ENCODE measurements around the gene RALGPS1. TPM values are rescaled to one million over a fixed set of nuclear protein-coding genes. Genes with fewer than 3 reads are reported as not detected.
A peak's percentile ranks its signal among the peaks of the same experiment; 100 is the strongest.

Gene RALGPS1
- polyA plus RNA-seq, 4 donors, result 16.6 to 53.3 (median 26.8) TPM

DNA sequence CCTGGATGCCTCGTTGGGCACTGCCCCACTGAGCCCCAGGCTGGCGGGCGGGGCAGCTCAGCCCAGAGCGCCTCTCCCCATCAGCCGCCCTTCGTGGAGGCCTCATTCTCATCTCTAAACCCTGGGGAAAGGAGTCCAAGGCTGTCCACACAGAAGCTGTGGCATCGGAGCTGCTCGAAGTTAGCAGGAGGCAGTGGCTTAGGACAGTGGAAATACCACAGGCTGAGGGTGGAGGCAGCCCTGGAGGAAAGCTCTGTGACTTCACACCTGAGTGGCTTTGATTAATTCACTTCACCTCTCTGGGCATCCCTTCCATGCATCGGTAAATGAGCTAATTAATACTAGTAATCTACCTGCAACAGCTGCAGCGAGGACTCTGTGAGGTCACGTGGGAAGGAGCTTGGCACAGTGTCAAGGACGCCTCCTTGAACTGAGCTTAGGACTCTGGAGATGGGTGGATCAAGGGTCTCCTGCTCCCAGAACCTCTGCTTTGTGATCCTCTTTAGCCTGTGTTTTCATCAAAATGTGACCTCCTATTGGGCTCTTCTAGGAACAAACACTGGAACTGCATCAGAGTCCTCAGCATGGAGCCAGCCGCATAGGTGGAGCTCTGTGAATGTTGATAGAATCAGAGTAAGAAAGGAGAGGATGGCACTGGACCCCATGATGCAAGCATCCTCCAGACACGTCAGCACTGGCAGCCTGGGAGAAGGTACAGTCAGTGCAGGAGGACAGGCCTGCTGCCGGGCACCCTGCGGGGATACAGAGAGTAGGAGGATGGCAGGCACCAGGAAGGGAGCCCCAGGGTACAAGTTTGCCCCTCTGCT, 208.7 kb downstream of the RALGPS1 start:
- H3K4me3 ChIP-seq (ENCODE audit: low read depth in 1 of 3, low read length in 3 of 3), result no peak overlapping the region
- no peak for FAIRE-seq
- H3K27ac ChIP-seq (ENCODE audit: low read depth in 1 of 3, low read length in 2 of 3), result peak overlapping the region in 2 of 3 donors; percentile 67
- H3K36me3 ChIP-seq (ENCODE audit: control insufficient read depth in 3 of 3, insufficient read depth in 2 of 3, low read depth in 1 of 3, low read length in 3 of 3), result peaks cover 0 to 44% (median 2%) of the 10 kb centered on the region in 3 donors
- WGBS, 3 donors, result 35 to 39% (median 37%) methylated on average over 16 of the region's 16 CpGs
- no peaks in the 10 kb centered on the region for H3K27me3 ChIP-seq (ENCODE audit: control insufficient read depth in 3 of 3, insufficient read depth in 3 of 3, low read length in 3 of 3)
- peaks cover 0 to 19% (median 3%) of the 10 kb centered on the region in 3 donors for H3K4me1 ChIP-seq (ENCODE audit: control insufficient read depth in 3 of 3, insufficient read depth in 2 of 3, low read depth in 1 of 3, low read length in 2 of 3)
- H3K9me3 ChIP-seq (ENCODE audit: control insufficient read depth in 2 of 2, insufficient read depth in 1 of 2, low read depth in 1 of 2, low read length in 1 of 2), result no peaks in the 10 kb centered on the region
- DNase-seq, result peak; percentile 31 to 64

- Histone ChIP-seq H3K27ac (ENCODE audit: low read depth in 1 of 3, low read length in 2 of 3) (no peak overlapping the region), H3K9me3 (ENCODE audit: control insufficient read depth in 2 of 2, insufficient read depth in 1 of 2, low read depth in 1 of 2, low read length in 1 of 2) (no peaks in the 10 kb centered on the region), H3K27me3 (ENCODE audit: control insufficient read depth in 3 of 3, insufficient read depth in 3 of 3, low read length in 3 of 3) (no peaks in the 10 kb centered on the region), H3K4me3 (ENCODE audit: low read depth in 1 of 3, low read length in 3 of 3) (no peak overlapping the region), H3K4me1 (ENCODE audit: control insufficient read depth in 3 of 3, insufficient read depth in 2 of 3, low read depth in 1 of 3, low read length in 2 of 3) (peaks cover 0 to 23% (median 3%) of the 10 kb centered on the region in 3 donors), H3K36me3 (ENCODE audit: control insufficient read depth in 3 of 3, insufficient read depth in 2 of 3, low read depth in 1 of 3, low read length in 3 of 3) (peaks cover 0 to 35% (median under 1%) of the 10 kb centered on the region in 3 donors)
- FAIRE-seq, result no peak
- DNase-seq, result no peak
- 90 to 97% (median 97%) methylated on average over 7 of the region's 7 CpGs for WGBS, 3 donors
Observed at GRCh38 chr9:127124111-127124531, 209.5 kb downstream of the RALGPS1 start.

DNA sequence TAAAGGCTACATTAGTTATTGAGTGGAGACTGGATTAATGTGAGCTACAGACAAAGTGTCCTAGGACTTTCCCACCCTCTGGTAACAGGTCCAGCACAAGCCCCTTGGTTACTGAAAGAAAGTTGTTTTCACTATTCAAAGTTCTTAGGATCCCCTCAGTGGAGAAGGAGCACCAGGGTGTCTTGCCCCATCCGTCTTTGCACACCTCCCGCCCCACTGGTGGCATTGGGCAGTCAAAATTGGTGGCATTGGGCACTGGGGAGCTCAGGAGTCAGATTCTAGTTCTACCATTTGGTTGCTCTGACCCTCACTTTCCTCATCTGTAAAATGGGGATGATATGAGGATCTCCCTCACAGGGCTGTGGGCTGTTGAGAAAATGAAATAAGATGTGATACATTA, 210.2 kb downstream of the RALGPS1 start:
- Histone ChIP-seq H3K4me1 (ENCODE audit: control insufficient read depth in 3 of 3, insufficient read depth in 2 of 3, low read depth in 1 of 3, low read length in 2 of 3) (peaks cover 0 to 30% (median 3%) of the 10 kb centered on the region in 3 donors), H3K9me3 (ENCODE audit: control insufficient read depth in 2 of 2, insufficient read depth in 1 of 2, low read depth in 1 of 2, low read length in 1 of 2) (no peaks in the 10 kb centered on the region), H3K4me3 (ENCODE audit: low read depth in 1 of 3, low read length in 3 of 3) (no peak overlapping the region), H3K27ac (ENCODE audit: low read depth in 1 of 3, low read length in 2 of 3) (no peak overlapping the region), H3K36me3 (ENCODE audit: control insufficient read depth in 3 of 3, insufficient read depth in 2 of 3, low read depth in 1 of 3, low read length in 3 of 3) (peaks cover 0 to 33% (median 0%) of the 10 kb centered on the region in 3 donors), H3K27me3 (ENCODE audit: control insufficient read depth in 3 of 3, insufficient read depth in 3 of 3, low read length in 3 of 3) (no peaks in the 10 kb centered on the region)
- no peak for FAIRE-seq
- DNase-seq, result no peak
- WGBS, 3 donors, result 93 to 100% (median 98%) methylated on average over 2 of the region's 2 CpGs

DNA sequence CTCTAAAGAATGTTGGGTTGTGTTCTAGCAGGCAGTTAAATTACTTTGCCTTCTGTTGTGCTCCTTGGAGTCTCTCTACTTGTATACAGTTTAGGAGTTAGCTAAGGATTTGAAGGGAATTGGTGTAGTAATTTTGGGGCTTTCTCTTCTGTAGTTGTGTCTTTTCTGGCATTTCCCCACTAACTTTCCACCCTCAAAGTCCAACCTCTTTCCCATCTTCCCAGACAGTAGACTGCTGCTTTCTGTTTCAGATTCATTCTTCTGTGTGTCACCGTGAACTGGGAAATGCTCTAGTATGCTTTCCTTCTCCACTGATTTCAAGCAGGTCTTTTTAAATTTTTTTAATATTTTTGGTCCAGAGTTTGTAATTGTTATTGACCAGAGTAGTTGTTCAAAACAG, 212.4 kb downstream of the RALGPS1 start:
- FAIRE-seq (no peak), DNase-seq (peak in 1 of 2 donors; percentile 12)
- Histone ChIP-seq H3K27ac (ENCODE audit: low read depth in 1 of 3, low read length in 2 of 3) (no peak overlapping the region), H3K36me3 (ENCODE audit: control insufficient read depth in 3 of 3, insufficient read depth in 2 of 3, low read depth in 1 of 3, low read length in 3 of 3) (peaks cover 0 to 29% (median 0%) of the 10 kb centered on the region in 3 donors), H3K4me1 (ENCODE audit: control insufficient read depth in 3 of 3, insufficient read depth in 2 of 3, low read depth in 1 of 3, low read length in 2 of 3) (peaks cover 0 to 25% (median 3%) of the 10 kb centered on the region in 3 donors), H3K4me3 (ENCODE audit: low read depth in 1 of 3, low read length in 3 of 3) (no peak overlapping the region), H3K9me3 (ENCODE audit: control insufficient read depth in 2 of 2, insufficient read depth in 1 of 2, low read depth in 1 of 2, low read length in 1 of 2) (no peaks in the 10 kb centered on the region), H3K27me3 (ENCODE audit: control insufficient read depth in 3 of 3, insufficient read depth in 3 of 3, low read length in 3 of 3) (no peaks in the 10 kb centered on the region)
- WGBS, 3 donors, result 30 to 68% (median 40%) methylated on average over 1 of the region's 1 CpG

- peaks cover 0 to 20% (median 0%) of the 10 kb centered on the region in 3 donors for H3K4me1 ChIP-seq (ENCODE audit: control insufficient read depth in 3 of 3, insufficient read depth in 2 of 3, low read depth in 1 of 3, low read length in 2 of 3)
- no peak for FAIRE-seq
Observed at GRCh38 chr9:127128341-127129072, 213.9 kb downstream of the RALGPS1 start.

GRCh38 chr9:127129073-127129717, 214.6 kb downstream of the RALGPS1 start:
- H3K27ac ChIP-seq (ENCODE audit: low read depth in 1 of 3, low read length in 2 of 3), result peak overlapping the region in 1 of 3 donors; percentile 36
- no peak overlapping the region for H3K4me3 ChIP-seq (ENCODE audit: low read depth in 1 of 3, low read length in 3 of 3)
- peaks cover 0 to 22% (median 0%) of the 10 kb centered on the region in 3 donors for H3K4me1 ChIP-seq (ENCODE audit: control insufficient read depth in 3 of 3, insufficient read depth in 2 of 3, low read depth in 1 of 3, low read length in 2 of 3)
- peaks cover 0 to 32% (median 0%) of the 10 kb centered on the region in 3 donors for H3K36me3 ChIP-seq (ENCODE audit: control insufficient read depth in 3 of 3, insufficient read depth in 2 of 3, low read depth in 1 of 3, low read length in 3 of 3)
- H3K27me3 ChIP-seq (ENCODE audit: control insufficient read depth in 3 of 3, insufficient read depth in 3 of 3, low read length in 3 of 3), result no peaks in the 10 kb centered on the region
- no peak for DNase-seq
- no peaks in the 10 kb centered on the region for H3K9me3 ChIP-seq (ENCODE audit: control insufficient read depth in 2 of 2, insufficient read depth in 1 of 2, low read depth in 1 of 2, low read length in 1 of 2)
- WGBS, 3 donors, result 71 to 75% (median 72%) methylated on average over 5 of the region's 5 CpGs
- no peak for FAIRE-seq

More at GRCh38 chr9:127128341-127129072, 213.9 kb downstream of the RALGPS1 start:
- no peak for DNase-seq
- 74 to 83% (median 83%) methylated on average over 9 of the region's 9 CpGs for WGBS, 3 donors
- Histone ChIP-seq H3K27ac (ENCODE audit: low read depth in 1 of 3, low read length in 2 of 3) (peak overlapping the region in 1 of 3 donors; percentile 6), H3K36me3 (ENCODE audit: control insufficient read depth in 3 of 3, insufficient read depth in 2 of 3, low read depth in 1 of 3, low read length in 3 of 3) (peaks cover 0 to 32% (median 0%) of the 10 kb centered on the region in 3 donors), H3K9me3 (ENCODE audit: control insufficient read depth in 2 of 2, insufficient read depth in 1 of 2, low read depth in 1 of 2, low read length in 1 of 2) (no peaks in the 10 kb centered on the region), H3K4me3 (ENCODE audit: low read depth in 1 of 3, low read length in 3 of 3) (no peak overlapping the region), H3K27me3 (ENCODE audit: control insufficient read depth in 3 of 3, insufficient read depth in 3 of 3, low read length in 3 of 3) (no peaks in the 10 kb centered on the region)

- DNase-seq, result no peak
- H3K4me3 ChIP-seq (ENCODE audit: low read depth in 1 of 3, low read length in 3 of 3), result no peak overlapping the region
- H3K27ac ChIP-seq (ENCODE audit: low read depth in 1 of 3, low read length in 2 of 3), result peak overlapping the region in 1 of 3 donors; percentile 36
- H3K36me3 ChIP-seq (ENCODE audit: control insufficient read depth in 3 of 3, insufficient read depth in 2 of 3, low read depth in 1 of 3, low read length in 3 of 3), result peaks cover 0 to 31% (median 0%) of the 10 kb centered on the region in 3 donors
- H3K4me1 ChIP-seq (ENCODE audit: control insufficient read depth in 3 of 3, insufficient read depth in 2 of 3, low read depth in 1 of 3, low read length in 2 of 3), result peaks cover 0 to 22% (median 0%) of the 10 kb centered on the region in 3 donors
- no peaks in the 10 kb centered on the region for H3K9me3 ChIP-seq (ENCODE audit: control insufficient read depth in 2 of 2, insufficient read depth in 1 of 2, low read depth in 1 of 2, low read length in 1 of 2)
- 77 to 89% (median 86%) methylated on average over 3 of the region's 3 CpGs for WGBS, 3 donors
- no peak for FAIRE-seq
- no peaks in the 10 kb centered on the region for H3K27me3 ChIP-seq (ENCODE audit: control insufficient read depth in 3 of 3, insufficient read depth in 3 of 3, low read length in 3 of 3)
Observed at GRCh38 chr9:127129718-127130085, 215.1 kb downstream of the RALGPS1 start.

- H3K27me3 ChIP-seq (ENCODE audit: control insufficient read depth in 3 of 3, insufficient read depth in 3 of 3, low read length in 3 of 3), result no peaks in the 10 kb centered on the region
- no peak for FAIRE-seq
- 90 to 98% (median 95%) methylated on average over 2 of the region's 2 CpGs for WGBS, 3 donors
- H3K4me3 ChIP-seq (ENCODE audit: low read depth in 1 of 3, low read length in 3 of 3), result no peak overlapping the region
- no peaks in the 10 kb centered on the region for H3K9me3 ChIP-seq (ENCODE audit: control insufficient read depth in 2 of 2, insufficient read depth in 1 of 2, low read depth in 1 of 2, low read length in 1 of 2)
- H3K27ac ChIP-seq (ENCODE audit: low read depth in 1 of 3, low read length in 2 of 3), result no peak overlapping the region
- no peak for DNase-seq
- peaks cover 0 to 25% (median 0%) of the 10 kb centered on the region in 3 donors for H3K4me1 ChIP-seq (ENCODE audit: control insufficient read depth in 3 of 3, insufficient read depth in 2 of 3, low read depth in 1 of 3, low read length in 2 of 3)
- peaks cover 0 to 36% (median 0%) of the 10 kb centered on the region in 3 donors for H3K36me3 ChIP-seq (ENCODE audit: control insufficient read depth in 3 of 3, insufficient read depth in 2 of 3, low read depth in 1 of 3, low read length in 3 of 3)
Observed at GRCh38 chr9:127130235-127130634, 215.7 kb downstream of the RALGPS1 start.
